Nephron progenitor cell (in vitro differentiated cells): ENCODE results near the gene HDGFL3.

Experiments used
- DNase-seq: peaks from one replicate; pipeline ENCODE4 v3.0.0; 2021
- H3K27ac Mint-ChIP-seq: 2 replicates; pipeline ENCODE4 v1.8.0; 2021; ENCODE audit warnings: mild to moderate bottlenecking, moderate library complexity, mixed read lengths
- H3K27me3 Mint-ChIP-seq: 2 replicates; pipeline ENCODE4 v1.8.0; 2021; ENCODE audit warnings: mild to moderate bottlenecking, low read depth, mixed read lengths; ENCODE audit not compliant: poor library complexity
- H3K36me3 Mint-ChIP-seq: 2 replicates; pipeline ENCODE4 v1.8.0; 2021; ENCODE audit warnings: low read depth, mixed read lengths
- H3K4me1 Mint-ChIP-seq: 2 replicates; pipeline ENCODE4 v1.8.0; 2021; ENCODE audit warnings: mixed read lengths
- H3K4me3 Mint-ChIP-seq: 2 replicates; pipeline ENCODE4 v1.8.0; 2021; ENCODE audit warnings: mild to moderate bottlenecking, moderate library complexity, mixed read lengths
- H3K9me3 Mint-ChIP-seq: 2 replicates; pipeline ENCODE4 v1.8.0; 2021; ENCODE audit warnings: mild to moderate bottlenecking, moderate library complexity, mixed read lengths
- TF ChIP-seq, protein P1 (sequence below): fragments of 200-600 bp; sonication (generic); IDR thresholded peaks from 2 replicates; pipeline ENCODE4 v1.5.0; 2021; ENCODE audit warnings: antibody characterized with exemption

HDGFL3 gene

DNA sequence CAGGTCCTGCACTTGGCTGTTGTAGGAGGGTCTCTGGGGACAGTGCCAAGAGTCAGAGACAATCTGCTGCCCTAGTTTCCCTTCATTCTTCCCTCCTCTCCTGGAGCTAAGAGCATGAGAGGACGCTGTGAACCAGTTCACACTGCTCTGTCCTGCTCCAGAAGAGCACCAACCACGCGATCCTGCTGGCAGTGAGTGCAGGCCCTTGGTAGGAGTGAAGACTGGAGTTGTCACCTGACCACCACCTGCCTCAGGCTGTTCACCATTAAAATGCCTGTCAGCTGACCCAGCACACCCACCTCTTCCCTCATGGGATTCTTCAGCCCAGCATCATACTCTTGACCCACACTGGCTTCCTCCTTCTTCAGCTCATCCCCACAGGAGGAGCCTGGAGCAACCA lies 97.2 kb downstream of the HDGFL3 start:
- DNase-seq: no peak
- H3K27ac Mint-ChIP-seq: no peak overlapping the region
- peaks cover 7% of the 10 kb centered on the region for H3K4me1 Mint-ChIP-seq
- peaks cover 9% of the 10 kb centered on the region for H3K36me3 Mint-ChIP-seq
- peaks cover 7% of the 10 kb centered on the region for H3K9me3 Mint-ChIP-seq
- peaks cover 60% of the 10 kb centered on the region for H3K27me3 Mint-ChIP-seq
- H3K4me3 Mint-ChIP-seq: no peak overlapping the region
- TF ChIP-seq, protein P1, sequence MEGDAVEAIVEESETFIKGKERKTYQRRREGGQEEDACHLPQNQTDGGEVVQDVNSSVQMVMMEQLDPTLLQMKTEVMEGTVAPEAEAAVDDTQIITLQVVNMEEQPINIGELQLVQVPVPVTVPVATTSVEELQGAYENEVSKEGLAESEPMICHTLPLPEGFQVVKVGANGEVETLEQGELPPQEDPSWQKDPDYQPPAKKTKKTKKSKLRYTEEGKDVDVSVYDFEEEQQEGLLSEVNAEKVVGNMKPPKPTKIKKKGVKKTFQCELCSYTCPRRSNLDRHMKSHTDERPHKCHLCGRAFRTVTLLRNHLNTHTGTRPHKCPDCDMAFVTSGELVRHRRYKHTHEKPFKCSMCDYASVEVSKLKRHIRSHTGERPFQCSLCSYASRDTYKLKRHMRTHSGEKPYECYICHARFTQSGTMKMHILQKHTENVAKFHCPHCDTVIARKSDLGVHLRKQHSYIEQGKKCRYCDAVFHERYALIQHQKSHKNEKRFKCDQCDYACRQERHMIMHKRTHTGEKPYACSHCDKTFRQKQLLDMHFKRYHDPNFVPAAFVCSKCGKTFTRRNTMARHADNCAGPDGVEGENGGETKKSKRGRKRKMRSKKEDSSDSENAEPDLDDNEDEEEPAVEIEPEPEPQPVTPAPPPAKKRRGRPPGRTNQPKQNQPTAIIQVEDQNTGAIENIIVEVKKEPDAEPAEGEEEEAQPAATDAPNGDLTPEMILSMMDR: no peak

GRCh38 chr15:83109532-83109931 lies 98.1 kb downstream of the HDGFL3 start:
- H3K27me3 Mint-ChIP-seq: peaks cover 65% of the 10 kb centered on the region
- H3K4me3 Mint-ChIP-seq: no peak overlapping the region
- H3K4me1 Mint-ChIP-seq: peaks cover 7% of the 10 kb centered on the region
- peaks cover 7% of the 10 kb centered on the region for H3K9me3 Mint-ChIP-seq
- TF ChIP-seq, protein P1: no peak
- H3K27ac Mint-ChIP-seq: no peak overlapping the region
- no peak for DNase-seq
- H3K36me3 Mint-ChIP-seq: peaks cover 5% of the 10 kb centered on the region

DNA sequence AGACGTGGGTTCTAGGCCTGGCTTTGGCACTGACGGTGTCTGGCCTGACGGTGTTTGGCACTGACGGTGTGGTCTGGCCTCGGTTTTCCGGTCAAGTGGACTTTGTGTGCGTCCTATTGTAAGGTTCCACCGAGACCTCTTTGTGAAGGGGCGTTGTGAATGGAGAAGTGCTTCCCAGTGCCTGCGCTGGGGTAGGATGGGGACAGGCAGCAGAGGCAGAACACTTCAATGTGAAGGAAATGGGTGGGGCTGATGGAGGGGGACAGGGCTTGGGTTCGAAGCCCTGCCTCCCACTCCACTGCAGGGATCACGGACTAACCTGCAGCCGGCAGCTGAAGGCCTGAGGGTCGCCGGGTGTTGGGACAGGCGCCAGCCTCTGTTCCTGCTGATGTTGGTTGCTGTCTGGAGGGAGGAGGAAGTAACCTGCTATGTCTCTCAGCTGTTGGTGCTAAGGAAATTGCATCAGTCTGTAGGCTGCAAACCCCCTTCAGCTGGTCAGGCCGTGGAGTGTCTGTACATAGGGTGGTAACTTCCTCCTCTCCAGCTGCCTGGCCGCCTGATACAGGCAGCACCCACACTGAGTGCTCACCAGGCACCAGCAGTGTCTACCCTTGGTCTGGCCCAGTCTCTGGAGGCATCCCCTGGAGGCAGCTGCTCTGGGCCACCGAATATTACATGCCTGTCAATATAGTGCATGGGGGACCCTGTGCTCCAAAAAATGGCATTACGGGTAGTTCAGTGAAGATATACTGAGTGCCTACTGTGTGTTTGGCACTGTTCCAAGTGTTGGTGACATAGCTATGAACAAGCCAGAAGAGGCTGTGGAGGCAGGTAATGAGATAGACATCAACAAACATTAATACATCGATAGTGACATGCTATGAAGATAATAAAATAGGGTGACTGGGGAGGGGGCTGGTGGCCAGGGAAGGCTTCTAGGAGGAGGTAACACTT lies 99.1 kb downstream of the HDGFL3 start:
- Mint-ChIP-seq H3K4me1 (peaks cover 7% of the 10 kb centered on the region), H3K27ac (no peak overlapping the region), H3K36me3 (no peaks in the 10 kb centered on the region), H3K27me3 (peaks cover 75% of the 10 kb centered on the region), H3K9me3 (peaks cover 7% of the 10 kb centered on the region), H3K4me3 (peak overlapping the region; percentile 64)
- TF ChIP-seq, protein P1: no peak
- DNase-seq: no peak

- Mint-ChIP-seq H3K27ac (no peak overlapping the region), H3K27me3 (peaks cover 76% of the 10 kb centered on the region), H3K4me1 (no peaks in the 10 kb centered on the region), H3K9me3 (peaks cover 7% of the 10 kb centered on the region), H3K4me3 (peak overlapping the region; percentile 64), H3K36me3 (no peaks in the 10 kb centered on the region)
- DNase-seq: no peak
- TF ChIP-seq, protein P1: no peak
Observed at GRCh38 chr15:83107841-83108181, 99.8 kb downstream of the HDGFL3 start.

- Mint-ChIP-seq H3K27ac (no peak within 1 kb of the TSS), H3K27me3 (peaks cover 79% of the 10 kb centered on the region)
Observed at GRCh38 chr15:83106994-83107840, 100.4 kb downstream of the HDGFL3 start, which contains the start of gene TM6SF1. Gene TM6SF1, plus strand, starts transcription at chr15:83107645. Its CDS starts 36 bp downstream, at chr15:83107681.

More at GRCh38 chr15:83106994-83107840, 100.4 kb downstream of the HDGFL3 start, which contains the start of gene TM6SF1:
- DNase-seq: peak; percentile 64
- Mint-ChIP-seq H3K4me3 (peak within 1 kb of the TSS; percentile 77), H3K4me1 (no peaks in the 10 kb centered on the region), H3K9me3 (peaks cover 7% of the 10 kb centered on the region), H3K36me3 (no peaks in the 10 kb centered on the region)
- TF ChIP-seq, protein P1: no peak
